ENCODE measurements around the gene CLEC16A. TPM values are rescaled to one million over a fixed set of nuclear protein-coding genes. Genes with fewer than 3 reads are reported as not detected.

CLEC16A gene
- total RNA-seq, 2 donors from 2014 or later = 46.6 to 47.6 TPM

DNA sequence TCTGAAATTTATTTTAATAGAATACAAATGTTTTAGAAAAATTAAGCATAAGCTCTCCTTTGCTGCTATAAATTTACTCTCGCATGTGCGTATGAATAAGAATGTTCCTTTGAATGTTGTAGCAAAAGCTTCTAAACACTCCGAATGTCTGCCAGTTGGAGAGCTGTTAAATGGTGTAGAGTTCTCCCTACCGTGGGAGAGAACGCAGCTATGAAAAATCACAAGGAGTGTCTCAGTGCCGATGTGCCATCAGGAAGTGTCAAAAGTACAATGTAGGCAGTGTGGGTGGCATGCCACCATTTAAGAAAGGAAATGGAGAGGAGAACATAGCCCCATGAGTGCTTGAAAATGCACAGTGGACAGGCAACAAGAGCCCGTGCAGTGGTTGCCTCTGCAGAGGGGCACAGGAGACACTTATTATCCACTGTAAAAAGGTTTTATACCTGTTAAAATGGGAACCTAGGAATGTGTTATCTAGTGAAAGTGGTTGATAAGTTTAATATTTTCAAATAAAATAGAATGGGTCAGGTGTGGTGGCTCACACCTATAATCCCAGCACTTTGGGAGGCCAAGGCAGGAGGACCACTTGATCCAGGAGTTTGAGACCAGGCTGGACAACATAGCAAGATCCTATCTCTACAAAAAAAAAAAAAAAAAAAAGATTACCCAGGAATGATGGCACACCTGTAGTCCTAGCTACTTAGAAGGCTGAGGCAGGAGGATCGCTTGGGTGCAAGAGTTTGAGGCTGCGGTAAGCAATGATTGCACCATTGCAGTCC lies 167.7 kb downstream of the CLEC16A start:
- TF ChIP-seq, protein P1, sequence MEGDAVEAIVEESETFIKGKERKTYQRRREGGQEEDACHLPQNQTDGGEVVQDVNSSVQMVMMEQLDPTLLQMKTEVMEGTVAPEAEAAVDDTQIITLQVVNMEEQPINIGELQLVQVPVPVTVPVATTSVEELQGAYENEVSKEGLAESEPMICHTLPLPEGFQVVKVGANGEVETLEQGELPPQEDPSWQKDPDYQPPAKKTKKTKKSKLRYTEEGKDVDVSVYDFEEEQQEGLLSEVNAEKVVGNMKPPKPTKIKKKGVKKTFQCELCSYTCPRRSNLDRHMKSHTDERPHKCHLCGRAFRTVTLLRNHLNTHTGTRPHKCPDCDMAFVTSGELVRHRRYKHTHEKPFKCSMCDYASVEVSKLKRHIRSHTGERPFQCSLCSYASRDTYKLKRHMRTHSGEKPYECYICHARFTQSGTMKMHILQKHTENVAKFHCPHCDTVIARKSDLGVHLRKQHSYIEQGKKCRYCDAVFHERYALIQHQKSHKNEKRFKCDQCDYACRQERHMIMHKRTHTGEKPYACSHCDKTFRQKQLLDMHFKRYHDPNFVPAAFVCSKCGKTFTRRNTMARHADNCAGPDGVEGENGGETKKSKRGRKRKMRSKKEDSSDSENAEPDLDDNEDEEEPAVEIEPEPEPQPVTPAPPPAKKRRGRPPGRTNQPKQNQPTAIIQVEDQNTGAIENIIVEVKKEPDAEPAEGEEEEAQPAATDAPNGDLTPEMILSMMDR (IDR thresholded peaks at IDR 0.05) = no peak
- Histone ChIP-seq H3K4me3 (no peak overlapping the region), H3K9me3 (no peaks in the 10 kb centered on the region), H3K4me1 (ENCODE audit: control insufficient read depth in 1 of 2, low read depth in 2 of 2) (peaks cover 24 to 57% of the 10 kb centered on the region in 2 donors), H3K27ac (no peak overlapping the region), H3K27me3 (replicated peaks; ENCODE audit: insufficient read depth) (no peaks in the 10 kb centered on the region), H3K36me3 (no peaks in the 10 kb centered on the region)
- ATAC-seq (ENCODE audit: insufficient number of reproducible peaks, low FRiP score, low read depth) (no peak), DNase-seq (ENCODE audit: low spot score) (no peak)

DNA sequence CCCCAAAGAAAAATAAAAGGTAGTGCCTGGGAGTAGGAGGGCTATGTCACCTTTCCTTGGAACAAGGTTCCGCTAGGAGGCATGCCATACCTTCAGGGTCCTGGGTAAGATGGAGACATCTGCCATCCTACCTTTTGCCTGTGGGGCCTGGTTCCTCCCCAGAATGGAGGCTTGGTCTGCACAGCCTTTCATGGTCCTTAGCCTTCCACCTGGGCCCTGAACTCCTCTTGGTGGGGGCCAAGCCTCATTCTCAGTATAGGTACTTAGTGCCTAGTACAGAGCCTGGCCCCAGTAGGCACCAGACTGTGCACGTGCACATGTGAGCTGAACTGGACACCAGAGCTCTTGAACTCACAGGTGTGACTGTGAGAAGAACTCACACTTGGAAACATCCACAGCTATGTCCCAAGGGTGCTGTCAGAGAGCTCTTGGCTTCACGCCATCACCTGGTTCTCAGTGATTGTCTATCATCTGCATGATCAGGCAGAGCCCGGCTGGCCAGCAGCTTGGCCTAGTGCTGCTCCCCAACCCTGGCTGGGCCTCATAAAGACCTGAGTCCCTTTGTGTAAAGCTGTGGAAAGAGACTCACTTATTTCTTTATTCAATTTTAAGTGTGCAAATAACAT lies 168.5 kb downstream of the CLEC16A start:
- no peaks in the 10 kb centered on the region for H3K36me3 ChIP-seq
- TF ChIP-seq, protein P1 (IDR thresholded peaks at IDR 0.05) = no peak
- H3K9me3 ChIP-seq = no peaks in the 10 kb centered on the region
- H3K27me3 ChIP-seq (replicated peaks; ENCODE audit: insufficient read depth) = no peaks in the 10 kb centered on the region
- H3K4me1 ChIP-seq (ENCODE audit: control insufficient read depth in 1 of 2, low read depth in 2 of 2) = peaks cover 19 to 50% of the 10 kb centered on the region in 2 donors
- ATAC-seq (ENCODE audit: insufficient number of reproducible peaks, low FRiP score, low read depth) (no peak), DNase-seq (ENCODE audit: low spot score) (no peak)
- H3K4me3 ChIP-seq = no peak overlapping the region
- peak overlapping the region; percentile 18 to 54 for H3K27ac ChIP-seq

DNA sequence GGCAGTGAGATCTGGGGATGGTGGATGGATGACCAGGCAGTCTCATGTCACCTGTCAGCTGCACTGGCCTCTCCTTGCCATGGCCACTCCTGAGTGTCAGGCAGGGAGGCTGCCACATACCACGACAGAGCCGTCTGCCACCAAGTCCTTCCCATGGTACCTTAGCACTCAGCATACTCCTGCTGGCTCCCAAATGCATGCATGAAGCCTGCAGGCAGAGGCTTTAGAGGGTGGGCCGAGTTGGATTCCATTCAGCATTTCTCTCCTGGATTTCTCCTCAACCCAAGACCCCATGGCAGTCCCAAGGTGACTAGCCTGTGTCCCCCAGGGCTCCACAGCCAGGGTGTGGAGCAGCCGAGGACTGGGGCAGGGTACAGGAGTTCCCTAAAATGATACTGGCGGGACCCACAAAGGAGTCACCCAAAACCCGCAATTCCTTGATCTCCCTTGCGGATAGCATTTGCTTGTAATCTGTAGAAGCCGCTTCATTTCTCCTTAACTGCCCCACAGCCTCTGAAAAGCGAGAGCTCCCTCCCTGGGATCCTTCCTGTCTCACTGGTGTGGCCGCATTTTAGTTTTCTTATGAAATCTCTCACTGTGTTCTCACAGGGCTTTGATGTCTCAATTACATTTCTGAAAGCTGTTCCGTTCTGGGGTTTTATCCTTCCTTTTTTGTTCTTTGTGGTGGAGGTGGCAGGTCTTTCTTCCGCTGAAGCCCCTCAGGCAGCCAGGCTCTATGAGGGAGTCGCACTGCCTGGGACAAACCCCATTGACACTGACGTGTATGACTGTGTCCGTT lies 170.2 kb downstream of the CLEC16A start:
- Histone ChIP-seq H3K4me3 (no peak overlapping the region), H3K9me3 (no peaks in the 10 kb centered on the region), H3K27ac (peak overlapping the region in 1 of 2 donors; percentile 54), H3K27me3 (replicated peaks; ENCODE audit: insufficient read depth) (no peaks in the 10 kb centered on the region), H3K4me1 (ENCODE audit: control insufficient read depth in 1 of 2, low read depth in 2 of 2) (peaks cover 14 to 49% of the 10 kb centered on the region in 2 donors), H3K36me3 (no peaks in the 10 kb centered on the region)
- TF ChIP-seq, protein P1 (IDR thresholded peaks at IDR 0.05) = no peak
- no peak for DNase-seq (ENCODE audit: low spot score)
- no peak for ATAC-seq (ENCODE audit: insufficient number of reproducible peaks, low FRiP score, low read depth)

DNA sequence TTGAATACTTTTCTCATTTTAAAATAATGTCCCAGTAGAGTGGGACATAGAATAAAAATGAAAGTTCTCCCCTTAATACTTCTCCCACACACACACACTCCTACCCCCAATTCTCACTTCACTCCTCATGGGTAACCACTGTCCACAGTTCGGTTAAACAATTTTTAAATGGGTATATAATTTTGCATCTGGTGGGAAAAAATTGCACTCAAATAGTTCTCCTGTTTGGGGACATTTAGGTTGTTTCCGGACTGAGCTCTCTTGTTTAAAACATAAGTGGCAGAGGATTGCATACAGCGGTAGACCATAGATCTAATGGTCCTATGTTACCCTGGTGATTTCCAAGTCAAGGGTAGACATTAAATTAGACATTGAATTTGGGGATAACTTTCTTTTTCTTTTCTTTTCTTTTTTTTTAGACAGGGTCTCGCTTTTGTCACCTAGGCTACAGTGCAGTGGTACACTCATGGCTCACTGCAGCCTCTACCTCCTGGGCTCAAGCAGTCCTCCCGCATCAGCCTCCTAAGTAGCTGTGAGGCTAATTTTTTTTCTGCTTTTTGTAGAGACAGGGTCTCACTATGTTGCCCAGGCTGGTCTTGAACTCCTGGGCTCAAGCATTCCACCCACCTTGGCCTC lies 173.3 kb downstream of the CLEC16A start:
- Histone ChIP-seq H3K4me3 (no peak overlapping the region), H3K4me1 (ENCODE audit: control insufficient read depth in 1 of 2, low read depth in 2 of 2) (peaks cover 12 to 52% of the 10 kb centered on the region in 2 donors), H3K27ac (peak overlapping the region in 1 of 2 donors; percentile 54), H3K36me3 (no peaks in the 10 kb centered on the region), H3K9me3 (no peaks in the 10 kb centered on the region), H3K27me3 (replicated peaks; ENCODE audit: insufficient read depth) (no peaks in the 10 kb centered on the region)
- ATAC-seq (ENCODE audit: insufficient number of reproducible peaks, low FRiP score, low read depth) = no peak
- DNase-seq (ENCODE audit: low spot score) = no peak
- TF ChIP-seq, protein P1 (IDR thresholded peaks at IDR 0.05) = no peak
